GM12878 (cell line): ENCODE measurements around the gene TMEM151A.

Experiments
- CTCF ChIP-seq, 3 experiments: IDR thresholded peaks in 2 of 3; conservative IDR thresholded peaks in 1 of 3; 2 replicates each; pipeline ENCODE4 v1.5.1; 2011; ENCODE audit warnings: low read depth in 3 of 3, low read length in 3 of 3, mild to moderate bottlenecking in 3 of 3, control low read depth in 2 of 3, moderate library complexity in 2 of 3, inconsistent platforms in 1 of 3, mixed read lengths in 1 of 3; ENCODE audit not compliant: control insufficient read depth in 2 of 3, insufficient read depth in 1 of 3; ENCODE audit errors: extremely low read depth in 1 of 3
- FOXM1 ChIP-seq: IDR thresholded peaks from 2 replicates; pipeline ENCODE4 v1.6.1; 2012; ENCODE audit warnings: low read depth, mild to moderate bottlenecking, inconsistent platforms, low read length, moderate library complexity
- NFYB ChIP-seq: IDR thresholded peaks from 2 replicates; pipeline ENCODE4 v1.6.1; 2011; ENCODE audit warnings: low read depth, mild to moderate bottlenecking, low read length, improper control_type of control experiment, moderate library complexity; ENCODE audit not compliant: insufficient read depth
- PRDM15 ChIP-seq: fragments of 450-650 bp; formaldehyde crosslinking; IDR thresholded peaks from 2 replicates; pipeline ENCODE4 v1.4.0; 2020; ENCODE audit warnings: mild to moderate bottlenecking, moderate library complexity
- RCOR1 ChIP-seq: conservative IDR thresholded peaks from 2 replicates; pipeline ENCODE4 v1.6.1; 2012; ENCODE audit warnings: low read depth, low read length, improper control_type of control experiment
- REST ChIP-seq: IDR thresholded peaks from 2 replicates; pipeline ENCODE4 v1.6.1; 2012; ENCODE audit warnings: mild to moderate bottlenecking, low read depth, low read length
- RUNX3 ChIP-seq: IDR thresholded peaks from 2 replicates; pipeline ENCODE4 v1.6.1; 2012; ENCODE audit warnings: low read length, inconsistent platforms
- SREBF2 ChIP-seq: IDR thresholded peaks from 2 replicates; pipeline ENCODE4 v1.6.1; 2012; ENCODE audit warnings: mild to moderate bottlenecking, low read length
- TBL1XR1 ChIP-seq: IDR thresholded peaks from 2 replicates; pipeline ENCODE4 v1.6.1; 2012; ENCODE audit warnings: low read depth, low read length, improper control_type of control experiment
- ZBTB33 ChIP-seq: fragments of 450-650 bp; IDR thresholded peaks from 2 replicates; pipeline ENCODE4 v1.6.1; 2017; ENCODE audit warnings: mild to moderate bottlenecking

- TF ChIP-seq FOXM1 (no peak), ZBTB33 (no peak), RUNX3 (no peak), TBL1XR1 (no peak), NFYB (no peak), RCOR1 (no peak), PRDM15 (CRISPR knock-in tag) (no peak), CTCF (IDR thresholded peaks at IDR 0.05 in 2 of 3, conservative IDR thresholded peaks at IDR 0.05 in 1 of 3; ENCODE audit: control insufficient read depth in 2 of 3, extremely low read depth in 1 of 3, insufficient read depth in 1 of 3, low read depth in 3 of 3, low read length in 3 of 3) (no peak), REST (no peak), SREBF2 (no peak)
These were observed 37.5 kb downstream of the TMEM151A start for GRCh38 chr11:66329165-66329673.
